ENCODE results near the gene ACAP3.

Gene ACAP3

GRCh38 chr1:1330366-1331067, 22.8 kb upstream of the ACAP3 start:
- DNase-seq, result no peak
- TF ChIP-seq, protein P1, sequence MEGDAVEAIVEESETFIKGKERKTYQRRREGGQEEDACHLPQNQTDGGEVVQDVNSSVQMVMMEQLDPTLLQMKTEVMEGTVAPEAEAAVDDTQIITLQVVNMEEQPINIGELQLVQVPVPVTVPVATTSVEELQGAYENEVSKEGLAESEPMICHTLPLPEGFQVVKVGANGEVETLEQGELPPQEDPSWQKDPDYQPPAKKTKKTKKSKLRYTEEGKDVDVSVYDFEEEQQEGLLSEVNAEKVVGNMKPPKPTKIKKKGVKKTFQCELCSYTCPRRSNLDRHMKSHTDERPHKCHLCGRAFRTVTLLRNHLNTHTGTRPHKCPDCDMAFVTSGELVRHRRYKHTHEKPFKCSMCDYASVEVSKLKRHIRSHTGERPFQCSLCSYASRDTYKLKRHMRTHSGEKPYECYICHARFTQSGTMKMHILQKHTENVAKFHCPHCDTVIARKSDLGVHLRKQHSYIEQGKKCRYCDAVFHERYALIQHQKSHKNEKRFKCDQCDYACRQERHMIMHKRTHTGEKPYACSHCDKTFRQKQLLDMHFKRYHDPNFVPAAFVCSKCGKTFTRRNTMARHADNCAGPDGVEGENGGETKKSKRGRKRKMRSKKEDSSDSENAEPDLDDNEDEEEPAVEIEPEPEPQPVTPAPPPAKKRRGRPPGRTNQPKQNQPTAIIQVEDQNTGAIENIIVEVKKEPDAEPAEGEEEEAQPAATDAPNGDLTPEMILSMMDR (IDR thresholded peaks at IDR 0.05; ENCODE audit: low read depth, low read length), result no peak

DNA sequence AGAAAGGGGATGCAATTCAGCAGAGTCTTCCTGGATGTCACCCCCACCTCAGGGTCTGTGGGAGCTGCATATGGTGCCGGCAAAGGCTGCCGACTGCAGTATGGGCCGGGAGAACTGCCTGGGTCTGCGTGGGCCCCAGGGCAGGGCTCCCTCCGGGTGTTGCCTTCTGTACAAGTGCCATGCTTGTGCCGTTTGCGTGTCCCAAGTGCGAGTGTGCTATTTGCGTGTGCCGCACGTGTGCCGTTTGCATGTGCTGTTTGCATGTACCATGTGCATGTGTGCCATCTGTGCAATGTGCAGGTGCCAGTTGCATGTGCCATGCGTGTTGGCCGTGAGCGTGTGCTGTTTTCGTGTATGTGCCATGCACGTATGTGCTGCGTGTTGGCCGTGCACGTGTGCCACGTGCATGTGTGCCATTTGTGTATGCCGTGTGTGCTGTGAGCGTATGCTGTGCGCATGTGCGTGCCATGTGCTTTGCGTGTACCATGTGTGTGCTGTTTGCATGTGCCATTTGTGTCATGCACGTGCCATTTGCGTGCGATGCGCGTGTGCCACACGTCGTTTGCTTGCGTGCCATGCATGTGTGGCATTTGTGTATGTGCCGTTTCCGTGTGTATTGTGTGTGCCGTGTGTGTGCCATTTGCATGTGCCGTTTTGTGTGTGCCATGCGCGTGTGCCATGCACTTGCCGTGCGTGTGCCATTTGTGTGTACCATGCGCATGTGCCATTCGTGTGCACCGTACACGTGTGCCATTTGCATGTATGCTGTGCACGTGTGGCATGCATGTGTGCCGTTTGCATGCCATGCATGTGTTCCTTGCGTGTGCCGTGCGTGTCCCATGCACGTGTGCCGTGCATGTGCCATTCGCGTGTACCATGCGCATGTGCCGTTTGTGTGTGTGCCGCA, 21.8 kb upstream of the ACAP3 start:
- H3K27ac ChIP-seq, result no peak overlapping the region
- H3K27me3 ChIP-seq (ENCODE audit: insufficient read depth, low read depth, severe bottlenecking), result no peaks in the 10 kb centered on the region
- no peak overlapping the region for H3K4me3 ChIP-seq (ENCODE audit: low read depth, low read length)
- TF ChIP-seq, protein P1 (IDR thresholded peaks at IDR 0.05; ENCODE audit: low read depth, low read length), result no peak
- no peak for DNase-seq
- H3K36me3 ChIP-seq, result peaks cover 15% of the 10 kb centered on the region
- H3K9me3 ChIP-seq (ENCODE audit: severe bottlenecking), result no peaks in the 10 kb centered on the region

More at GRCh38 chr1:1330366-1331067, 22.8 kb upstream of the ACAP3 start:
- Histone ChIP-seq H3K4me3 (ENCODE audit: low read depth, low read length) (no peak overlapping the region), H3K27me3 (ENCODE audit: insufficient read depth, low read depth, severe bottlenecking) (no peaks in the 10 kb centered on the region), H3K27ac (no peak overlapping the region; the same call in 1 of the 2 replicates), H3K9me3 (ENCODE audit: severe bottlenecking) (no peaks in the 10 kb centered on the region), H3K36me3 (peaks cover 16% of the 10 kb centered on the region)

DNA sequence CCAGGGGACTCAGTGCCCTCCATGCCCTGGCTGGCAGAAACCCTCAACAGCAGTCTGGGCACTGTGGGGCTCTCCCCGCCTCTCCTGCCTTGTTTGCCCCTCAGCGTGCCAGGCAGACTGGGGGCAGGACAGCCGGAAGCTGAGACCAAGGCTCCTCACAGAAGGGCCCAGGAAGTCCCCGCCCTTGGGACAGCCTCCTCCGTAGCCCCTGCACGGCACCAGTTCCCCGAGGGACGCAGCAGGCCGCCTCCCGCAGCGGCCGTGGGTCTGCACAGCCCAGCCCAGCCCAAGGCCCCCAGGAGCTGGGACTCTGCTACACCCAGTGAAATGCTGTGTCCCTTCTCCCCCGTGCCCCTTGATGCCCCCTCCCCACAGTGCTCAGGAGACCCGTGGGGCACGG, 20.5 kb upstream of the ACAP3 start:
- no peak for DNase-seq
- H3K27ac ChIP-seq, result no peak overlapping the region
- H3K27me3 ChIP-seq (ENCODE audit: insufficient read depth, low read depth, severe bottlenecking), result no peaks in the 10 kb centered on the region
- no peak overlapping the region for H3K4me3 ChIP-seq (ENCODE audit: low read depth, low read length)
- peaks cover 10% of the 10 kb centered on the region for H3K36me3 ChIP-seq
- H3K9me3 ChIP-seq (ENCODE audit: severe bottlenecking), result no peaks in the 10 kb centered on the region
- TF ChIP-seq, protein P1 (IDR thresholded peaks at IDR 0.05; ENCODE audit: low read depth, low read length), result no peak

DNA sequence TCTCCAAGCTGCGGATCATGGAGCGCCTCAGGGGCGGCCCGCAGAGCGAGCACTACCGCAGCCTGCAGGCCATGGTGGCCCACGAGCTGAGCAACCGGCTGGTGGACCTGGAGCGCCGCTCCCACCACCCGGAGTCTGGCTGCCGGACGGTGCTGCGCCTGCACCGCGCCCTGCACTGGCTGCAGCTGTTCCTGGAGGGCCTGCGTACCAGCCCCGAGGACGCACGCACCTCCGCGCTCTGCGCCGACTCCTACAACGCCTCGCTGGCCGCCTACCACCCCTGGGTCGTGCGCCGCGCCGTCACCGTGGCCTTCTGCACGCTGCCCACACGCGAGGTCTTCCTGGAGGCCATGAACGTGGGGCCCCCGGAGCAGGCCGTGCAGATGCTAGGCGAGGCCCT, 19.6 kb upstream of the ACAP3 start:
- Histone ChIP-seq H3K9me3 (ENCODE audit: severe bottlenecking) (no peaks in the 10 kb centered on the region), H3K27me3 (ENCODE audit: insufficient read depth, low read depth, severe bottlenecking) (no peaks in the 10 kb centered on the region), H3K4me3 (ENCODE audit: low read depth, low read length) (no peak overlapping the region), H3K27ac (no peak overlapping the region), H3K36me3 (peaks cover 16% of the 10 kb centered on the region)
- TF ChIP-seq, protein P1 (IDR thresholded peaks at IDR 0.05; ENCODE audit: low read depth, low read length), result no peak
- no peak for DNase-seq

DNA sequence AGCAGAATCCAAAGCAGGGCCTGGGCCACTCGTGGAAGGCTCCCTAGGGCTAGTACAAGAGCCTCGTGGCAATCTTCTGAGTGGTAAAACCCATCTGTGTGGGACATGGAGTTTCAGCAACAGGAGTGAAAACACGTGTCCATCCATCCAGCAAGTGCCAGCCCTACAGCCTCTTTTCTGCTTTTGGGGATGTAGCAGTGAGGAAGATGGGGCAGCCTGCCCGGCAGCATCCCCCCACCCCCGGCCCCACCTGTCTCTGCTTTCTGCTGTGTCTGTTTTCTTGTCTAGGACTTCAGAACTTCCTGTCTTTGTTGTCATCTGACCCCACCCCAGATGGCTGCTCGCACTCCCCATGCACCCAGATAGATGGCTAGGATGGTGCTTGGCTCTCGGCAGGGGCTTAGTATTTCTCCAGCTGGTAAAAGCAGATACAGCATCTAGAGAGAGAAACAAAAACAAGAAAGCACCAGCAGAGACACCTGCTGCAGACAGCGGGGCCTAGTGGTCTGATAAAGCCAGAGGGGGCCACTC, 18.4 kb upstream of the ACAP3 start:
- DNase-seq, result no peak
- Histone ChIP-seq H3K27me3 (ENCODE audit: insufficient read depth, low read depth, severe bottlenecking) (no peaks in the 10 kb centered on the region), H3K36me3 (peaks cover 26% of the 10 kb centered on the region), H3K27ac (no peak overlapping the region), H3K9me3 (ENCODE audit: severe bottlenecking) (no peaks in the 10 kb centered on the region), H3K4me3 (ENCODE audit: low read depth, low read length) (no peak overlapping the region)
- TF ChIP-seq, protein P1 (IDR thresholded peaks at IDR 0.05; ENCODE audit: low read depth, low read length), result no peak
